GM21367 (cell line): Measurements from ENCODE around the gene AHI1.
"Not testable (repeated sequence)": the region's sequence is repeated elsewhere in the genome, so short reads cannot be mapped to it uniquely, and the experiment has no call there.

Source experiments
- ATAC-seq: cut with Tn5 transposase; IDR thresholded peaks from one replicate; pipeline ENCODE4 v1.9.1; 2021; ENCODE audit not compliant: unreplicated experiment

AHI1 gene

DNA sequence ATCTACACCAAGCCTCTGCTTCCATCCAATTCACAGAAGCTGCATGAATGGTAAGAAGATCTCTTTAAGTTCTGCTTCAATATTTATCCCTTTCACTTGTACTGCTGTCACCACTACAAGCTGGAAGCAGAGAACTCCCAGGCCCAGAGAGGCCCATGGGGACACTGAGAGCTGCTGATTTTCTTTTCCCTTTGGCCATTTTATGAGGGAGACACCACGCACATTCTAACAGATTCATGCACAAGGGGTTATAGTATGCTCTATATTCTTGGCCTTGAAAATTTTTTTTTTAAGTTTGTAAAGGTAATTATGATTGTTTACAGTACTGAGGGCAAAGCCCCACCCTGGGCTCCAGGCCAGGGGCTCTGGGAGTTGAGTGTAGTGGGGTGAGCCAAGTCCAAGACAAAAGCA is 228.1 kb downstream of the AHI1 start:
- ATAC-seq, result no peak

DNA sequence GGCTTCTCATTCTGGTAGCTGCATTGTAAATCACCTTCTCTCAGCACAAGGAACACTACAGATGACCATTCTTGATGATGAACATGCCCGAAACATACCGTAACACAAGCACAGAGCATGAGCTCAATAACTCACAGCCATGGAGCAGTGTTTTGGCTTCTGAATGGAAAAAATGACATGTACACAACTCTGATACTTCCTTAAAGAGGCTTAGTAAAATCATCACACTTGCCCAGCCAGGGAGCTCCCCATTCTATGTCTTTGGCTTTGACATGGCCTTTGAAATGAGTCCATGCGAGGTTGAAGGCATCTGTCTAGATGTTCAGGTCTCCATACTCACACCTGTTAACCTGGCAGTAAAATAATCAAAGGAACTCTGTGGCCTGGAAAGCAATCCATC is 228.8 kb downstream of the AHI1 start:
- no peak for ATAC-seq

- ATAC-seq, result no peak
These were observed 229.3 kb downstream of the AHI1 start for GRCh38 chr6:135268263-135268662.

GRCh38 chr6:135267085-135267484 is 230.5 kb downstream of the AHI1 start:
- ATAC-seq, result no peak

DNA sequence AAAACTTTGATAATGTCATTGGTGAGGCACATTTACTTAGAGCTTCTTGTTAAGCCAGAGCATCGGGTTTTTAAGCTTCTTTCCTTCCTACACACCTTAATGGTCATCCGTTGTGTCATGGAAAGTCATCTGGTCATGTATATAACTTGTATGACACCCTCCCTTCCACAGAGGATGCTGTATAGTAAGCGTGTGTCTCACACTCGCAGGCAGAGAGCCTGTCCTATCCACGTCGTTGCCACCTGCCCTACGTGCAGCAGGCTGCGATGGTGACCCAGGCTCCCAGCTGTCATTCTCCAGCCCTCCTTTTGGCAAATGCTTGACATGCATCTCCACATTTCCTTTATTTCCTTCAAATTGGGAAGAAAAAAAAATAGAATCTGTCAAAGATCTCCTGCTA is 230.9 kb downstream of the AHI1 start:
- ATAC-seq, result no peak

DNA sequence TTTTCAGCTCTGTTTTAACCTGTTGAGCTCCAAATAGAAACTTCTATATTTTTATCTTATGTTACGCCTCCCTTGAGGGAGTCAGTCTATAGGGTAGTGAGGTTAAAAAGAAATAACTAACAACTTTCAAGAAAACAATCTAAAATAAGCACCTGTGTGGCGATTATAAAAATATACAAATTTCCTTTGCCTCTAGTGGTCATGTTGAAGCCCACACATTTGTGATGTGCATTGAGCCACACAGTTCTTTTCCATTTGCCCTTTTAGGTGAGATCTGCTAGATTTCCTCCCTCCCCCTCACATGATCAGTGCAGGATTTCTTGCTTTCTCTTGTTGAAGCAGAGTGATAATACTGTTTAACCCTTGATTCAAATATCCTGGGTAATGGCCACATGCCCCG is 232.3 kb downstream of the AHI1 start:
- no peak for ATAC-seq

GRCh38 chr6:135261872-135262725 is 235.4 kb downstream of the AHI1 start:
- no peak for ATAC-seq

GRCh38 chr6:135260612-135261011 is 236.9 kb downstream of the AHI1 start:
- no peak for ATAC-seq

GRCh38 chr6:135258970-135259369 is 238.6 kb downstream of the AHI1 start:
- no peak for ATAC-seq

DNA sequence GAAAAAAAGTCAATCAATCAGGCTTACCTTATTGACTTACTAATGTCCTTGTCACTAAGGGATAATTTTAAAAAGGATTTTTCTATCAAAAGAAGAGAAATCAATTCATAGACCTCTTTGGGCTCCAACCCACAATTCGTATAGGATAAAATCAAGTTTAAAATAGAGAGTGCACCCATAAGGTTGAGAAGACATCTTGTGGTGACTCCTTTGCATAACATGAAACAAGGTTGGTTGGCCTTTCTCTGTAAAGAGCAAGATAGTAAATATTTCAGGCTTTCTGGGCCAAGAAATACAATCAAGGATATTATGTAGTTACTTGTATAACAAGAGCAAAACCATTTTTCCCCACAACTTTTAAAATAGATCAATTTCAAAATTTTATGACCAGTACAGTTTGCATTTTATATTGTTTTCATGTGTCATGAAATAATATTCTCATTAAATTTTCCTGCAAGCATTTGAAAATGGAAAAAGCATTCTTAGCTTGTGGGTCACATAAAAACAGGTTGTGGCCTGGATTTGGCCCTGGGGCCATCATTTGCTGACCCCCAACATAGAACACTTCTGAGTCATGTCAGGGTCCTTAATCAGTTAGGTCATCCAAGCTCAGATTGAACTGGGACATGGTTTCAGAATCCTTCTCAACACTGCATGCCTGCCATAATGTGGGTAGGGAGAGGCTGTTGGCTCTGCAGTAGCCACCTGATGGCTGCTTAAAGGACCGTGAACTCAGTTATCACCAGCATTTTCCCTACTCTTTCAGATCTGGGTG is 239.7 kb downstream of the AHI1 start:
- no peak for ATAC-seq

DNA sequence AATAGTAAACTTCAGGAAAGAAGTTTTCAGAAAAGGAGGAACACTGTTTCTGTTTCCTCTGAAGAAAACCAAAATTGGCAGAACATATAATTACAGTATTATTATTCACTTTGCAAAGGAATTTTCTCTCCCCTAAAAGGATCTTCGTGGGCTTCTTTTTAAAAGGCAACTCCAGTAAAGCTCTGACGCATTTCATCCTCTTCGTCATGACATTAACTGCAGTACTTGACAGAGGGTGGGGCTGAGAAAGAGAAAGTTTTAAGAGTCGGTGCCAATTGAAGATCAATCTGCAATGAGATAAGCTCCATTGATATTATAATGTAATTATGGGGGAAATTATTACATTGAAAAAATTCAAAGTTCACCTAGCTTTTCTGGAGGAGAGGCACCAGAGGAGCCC is 240.7 kb downstream of the AHI1 start:
- no peak for ATAC-seq

- ATAC-seq, result no peak
These were observed 243.1 kb downstream of the AHI1 start for GRCh38 chr6:135254471-135254870.

DNA sequence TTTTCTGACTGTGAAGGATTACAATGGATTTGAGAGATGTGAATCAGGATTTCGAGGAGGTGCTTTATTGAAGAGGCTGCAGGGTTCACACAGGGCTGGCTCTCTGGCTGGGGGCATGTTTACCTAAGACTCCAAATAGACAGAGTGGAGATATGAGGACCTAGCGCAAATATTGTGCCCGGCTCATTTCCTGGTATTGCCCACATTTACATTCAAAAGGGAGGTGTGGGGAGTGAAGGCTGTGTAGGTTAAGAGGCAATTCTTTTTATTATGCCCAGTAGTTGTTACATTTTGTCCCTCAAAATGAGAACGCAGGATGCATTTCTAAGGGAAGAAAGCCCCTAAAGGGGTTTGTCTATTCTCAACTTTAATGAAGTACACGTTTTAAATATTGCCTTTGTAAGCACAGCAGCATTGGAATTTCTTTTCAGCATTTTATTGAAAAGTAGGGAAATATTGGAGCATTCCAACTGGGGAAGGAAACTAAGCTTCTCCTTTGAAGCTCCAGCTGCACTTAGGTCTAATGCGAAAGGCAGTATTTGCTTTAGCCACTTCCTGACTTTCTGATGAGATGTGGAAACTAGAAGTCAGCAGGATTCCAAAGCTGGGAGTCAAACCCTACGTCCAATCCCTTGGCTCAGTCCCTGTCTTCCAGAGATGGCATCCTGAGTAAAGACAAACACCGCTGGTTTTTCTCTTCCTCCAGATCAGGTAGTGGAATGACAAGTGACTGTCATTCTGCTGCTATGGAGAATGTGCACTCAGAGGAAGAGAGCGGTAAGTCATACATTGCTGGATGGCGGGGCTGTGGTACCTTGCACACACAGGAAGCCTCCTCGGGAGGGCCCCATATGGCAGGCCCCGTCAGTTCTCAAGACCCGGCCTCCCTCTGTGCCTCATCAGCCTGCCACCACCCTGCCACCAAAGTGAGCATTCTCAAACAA is 245.8 kb downstream of the AHI1 start:
- no peak for ATAC-seq

DNA sequence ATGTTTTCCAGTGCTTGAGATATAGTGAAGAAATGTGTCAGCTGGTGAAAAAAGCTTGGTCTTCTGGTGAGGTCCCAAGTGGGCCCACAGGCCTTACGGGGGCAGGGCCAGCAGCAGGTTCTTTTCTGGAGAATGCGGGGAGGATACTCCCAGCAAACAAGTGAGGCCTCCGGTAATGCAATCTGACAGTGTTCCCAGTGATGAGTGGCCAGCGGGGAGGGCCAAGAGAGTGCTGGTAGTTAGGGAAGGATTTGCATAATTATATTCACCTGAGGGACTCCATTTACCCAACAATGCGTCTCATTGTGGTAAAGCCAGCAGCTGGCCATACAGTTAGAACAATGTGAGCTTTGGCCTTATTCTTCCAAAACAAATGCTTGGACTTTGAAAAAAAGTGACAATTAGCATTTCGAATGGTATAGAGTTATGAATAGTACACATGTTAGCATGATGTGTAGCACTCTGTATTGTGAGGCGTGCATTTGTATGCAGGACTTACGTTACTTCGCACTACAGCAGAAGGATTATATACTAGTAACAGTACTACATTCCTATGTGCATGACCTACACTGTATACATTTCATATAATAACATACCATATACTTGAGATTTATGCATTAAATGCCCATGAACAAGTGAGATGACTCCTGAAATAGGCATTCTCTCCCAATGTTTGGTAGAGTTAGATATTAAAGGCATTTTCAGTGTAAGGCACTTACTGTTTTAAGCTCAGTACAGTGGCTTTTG is 246.6 kb downstream of the AHI1 start:
- no peak for ATAC-seq

DNA sequence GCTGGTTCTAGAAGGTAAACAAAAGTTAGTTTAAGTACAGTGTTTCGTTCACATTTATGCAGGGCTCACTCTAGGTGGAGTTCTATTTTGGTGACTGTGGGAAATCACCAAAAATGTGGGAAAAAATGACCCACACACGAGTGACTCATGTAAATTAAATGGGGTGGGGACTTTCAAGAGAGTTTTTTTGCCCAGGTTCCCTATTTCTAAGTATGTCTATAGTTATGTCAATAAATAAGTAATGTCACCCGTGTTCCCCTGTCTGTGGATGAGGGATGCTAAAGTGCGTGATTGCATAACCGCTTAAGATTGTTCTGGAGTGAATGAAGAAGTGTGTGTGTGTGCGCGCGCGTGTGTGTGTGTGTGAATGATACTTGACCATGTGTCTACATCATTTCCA is 247.3 kb downstream of the AHI1 start:
- no peak for ATAC-seq

DNA sequence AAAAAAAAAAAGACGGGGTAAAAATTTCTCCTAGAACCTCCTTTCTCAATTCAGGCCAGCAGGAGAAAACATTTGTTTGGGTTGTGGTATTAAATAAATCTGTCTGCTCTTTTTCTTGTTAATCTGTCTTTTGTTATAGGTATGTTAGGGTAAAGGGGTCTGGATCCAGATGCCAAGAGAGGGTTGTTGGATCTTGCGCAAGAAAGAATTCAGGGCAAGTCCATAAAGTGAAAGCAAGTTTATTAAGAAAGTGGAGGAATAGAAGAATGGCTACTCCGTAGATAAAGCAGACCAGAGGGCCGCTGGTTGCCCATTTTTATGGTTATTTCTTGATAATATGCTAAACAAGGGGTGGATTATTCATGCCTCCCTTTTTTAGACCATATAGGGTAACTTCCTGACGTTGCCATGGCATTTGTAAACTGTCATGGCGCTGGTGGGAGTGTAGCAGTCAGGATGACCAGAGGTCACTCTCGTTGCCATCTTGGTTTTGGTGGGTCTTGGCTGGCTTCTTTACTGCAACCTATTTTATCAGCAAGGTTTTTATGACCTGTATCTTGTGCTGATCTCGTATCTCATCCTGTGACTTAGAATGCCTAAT is 251.0 kb downstream of the AHI1 start:
- not testable (repeated sequence) for ATAC-seq

DNA sequence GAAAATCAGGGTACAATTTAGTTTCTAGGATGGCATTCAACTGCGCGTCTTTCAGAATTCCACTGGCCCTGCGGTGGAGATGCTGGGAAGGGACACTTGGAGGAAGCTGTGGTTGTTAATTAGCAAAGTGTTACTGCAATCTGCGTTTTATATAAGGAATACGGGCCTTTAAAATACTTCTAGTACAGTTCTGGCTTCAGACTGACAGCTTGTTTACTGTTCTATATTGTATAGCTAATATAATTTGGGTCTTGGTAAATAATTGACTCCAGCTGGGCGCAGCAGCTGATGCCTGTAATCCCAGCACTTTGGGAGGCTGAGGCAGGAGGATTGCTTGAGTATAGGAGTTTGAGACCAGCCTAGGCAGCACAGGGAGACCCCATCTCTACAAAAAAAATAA is 252.7 kb downstream of the AHI1 start:
- no peak for ATAC-seq

DNA sequence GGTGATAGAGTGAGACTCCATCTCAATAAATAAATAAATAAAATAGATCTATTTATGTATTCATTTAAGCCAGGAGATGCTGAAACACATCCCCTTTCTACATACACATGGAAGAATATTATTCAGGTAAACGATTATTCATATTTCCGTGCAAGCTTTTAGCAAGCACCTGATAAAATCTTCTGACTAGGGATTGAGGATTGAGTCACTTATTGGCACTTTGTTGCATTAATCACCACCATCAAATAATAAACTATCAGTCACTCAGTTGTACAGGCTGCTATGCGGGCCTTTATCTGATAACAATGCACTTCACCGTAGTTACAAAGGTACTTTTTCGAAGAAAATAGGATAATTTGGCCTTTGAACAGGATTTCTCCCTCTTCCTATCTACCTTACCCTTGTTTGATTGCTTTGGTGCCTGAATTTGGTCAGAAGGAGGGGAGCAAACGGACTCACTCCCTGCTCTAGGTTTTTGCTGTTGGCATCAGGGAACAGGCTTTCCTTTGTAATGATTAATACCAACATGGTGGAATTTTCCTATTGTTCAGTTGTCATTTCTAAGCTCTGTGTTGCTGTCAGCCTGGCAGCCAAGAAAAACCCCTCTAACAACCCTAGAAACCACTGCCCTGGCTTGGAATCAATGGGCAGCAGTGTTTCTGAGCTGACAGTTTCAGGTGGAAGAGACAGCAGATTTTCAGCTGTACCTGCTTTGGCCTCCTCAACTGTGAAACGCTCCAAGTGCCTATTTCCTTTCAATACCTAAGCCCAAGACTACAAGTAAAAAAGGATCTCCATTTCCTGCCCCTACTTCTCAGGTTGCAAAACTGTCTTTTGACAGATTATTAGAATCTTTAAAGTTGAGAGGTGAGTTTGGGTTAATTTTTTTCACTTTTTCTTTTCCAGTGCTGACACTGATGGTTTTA is 253.4 kb downstream of the AHI1 start:
- no peak for ATAC-seq

DNA sequence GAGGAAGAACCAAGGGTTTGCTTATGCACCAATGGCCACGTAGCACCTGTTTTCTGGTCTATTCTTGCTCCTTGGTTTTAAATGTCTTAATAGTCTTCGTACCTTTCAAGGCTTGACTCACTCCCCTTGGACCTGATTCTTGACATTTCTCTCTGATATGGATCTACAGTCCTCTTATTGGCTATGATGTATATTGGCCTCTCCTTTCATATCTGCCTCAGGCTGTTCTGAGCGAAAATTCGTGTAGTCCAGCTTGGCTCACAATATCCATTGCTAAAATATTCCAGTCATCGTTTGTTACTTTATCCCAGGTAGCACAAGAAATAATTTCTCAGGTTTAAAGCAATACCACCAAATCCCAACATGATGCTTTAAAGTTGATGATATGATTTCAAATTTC is 256.8 kb downstream of the AHI1 start:
- no peak for ATAC-seq
